NCI-H2171 treated with DMSO at 0.1 percent for 48 hours (cell line): ENCODE measurements around the gene GLDC.
"Not testable (repeated sequence)": the region's sequence is repeated elsewhere in the genome, so short reads cannot be mapped to it uniquely, and the experiment has no call there.

Experiments
- DNase-seq: peaks from one replicate; lab custom pipeline; 2025; lab: John Stamatoyannopoulos, UW

The GLDC gene

DNA sequence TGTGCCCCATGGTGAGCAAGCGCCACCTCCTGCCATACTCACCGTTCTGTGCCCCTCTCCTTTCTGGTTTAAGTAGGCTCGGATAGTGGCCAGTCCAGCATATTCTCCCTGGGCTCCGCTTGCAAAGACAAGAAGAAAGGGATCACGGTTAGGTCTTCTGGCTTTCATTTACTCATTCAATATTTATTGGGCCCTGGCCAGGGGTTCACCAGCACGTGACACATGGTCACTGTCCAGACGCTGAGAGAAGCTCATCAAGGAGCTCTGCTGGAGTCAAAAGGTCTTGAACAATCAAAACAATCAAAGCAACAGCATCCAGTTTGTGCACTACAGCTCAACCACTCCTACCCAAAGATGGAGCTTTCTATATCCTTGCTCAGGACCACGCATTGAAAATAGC, 80.2 kb downstream of the GLDC start:
- no peak for DNase-seq

- DNase-seq, result no peak
Observed at GRCh38 chr9:6564868-6565267, 80.7 kb downstream of the GLDC start.

DNA sequence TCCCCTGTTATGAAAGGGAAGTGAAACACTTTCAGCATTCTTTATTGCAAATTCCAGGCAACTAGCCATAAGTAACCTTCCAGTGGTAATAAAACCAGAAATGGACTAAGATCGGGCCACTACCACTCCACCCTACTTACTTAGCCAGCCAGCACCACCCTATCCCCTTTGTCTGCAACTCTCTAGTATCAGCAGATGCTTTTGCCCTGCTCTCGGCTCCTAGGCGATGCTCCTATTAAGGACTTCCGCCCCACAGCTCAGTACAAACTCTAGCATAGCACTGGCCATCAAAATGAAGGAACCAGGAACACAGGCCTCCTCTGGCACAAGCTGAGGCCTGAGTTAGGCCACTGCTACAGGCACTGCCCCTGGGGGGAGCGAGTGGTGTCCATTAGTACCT, 81.2 kb downstream of the GLDC start:
- DNase-seq, result no peak

DNA sequence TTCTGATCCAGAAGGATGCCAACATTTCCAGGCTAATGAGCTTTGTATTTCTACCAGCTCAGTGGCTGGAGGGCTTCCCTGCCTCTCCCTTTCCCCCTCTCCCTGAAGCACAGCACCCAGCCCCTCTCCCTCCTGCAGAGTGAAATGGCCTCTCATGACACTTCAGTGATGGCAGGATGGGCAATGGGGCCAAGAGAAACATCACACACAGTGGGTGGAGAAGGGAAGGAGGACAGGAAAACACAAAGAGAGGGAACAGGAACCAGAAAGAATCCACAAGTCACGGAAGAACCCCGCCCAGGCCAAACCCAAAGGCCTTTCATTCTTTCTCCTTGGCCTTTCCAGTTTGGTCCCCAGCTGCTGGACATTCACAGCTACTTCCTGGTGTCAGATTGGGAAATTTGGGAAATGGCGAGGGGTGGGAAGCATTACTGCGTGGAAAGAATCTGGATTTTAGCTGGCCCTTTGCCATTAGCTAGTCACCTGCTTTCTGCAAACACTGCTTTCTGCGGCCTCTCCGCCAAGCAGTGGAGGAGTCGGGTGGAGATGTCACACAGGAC, 82.6 kb downstream of the GLDC start:
- no peak for DNase-seq

DNA sequence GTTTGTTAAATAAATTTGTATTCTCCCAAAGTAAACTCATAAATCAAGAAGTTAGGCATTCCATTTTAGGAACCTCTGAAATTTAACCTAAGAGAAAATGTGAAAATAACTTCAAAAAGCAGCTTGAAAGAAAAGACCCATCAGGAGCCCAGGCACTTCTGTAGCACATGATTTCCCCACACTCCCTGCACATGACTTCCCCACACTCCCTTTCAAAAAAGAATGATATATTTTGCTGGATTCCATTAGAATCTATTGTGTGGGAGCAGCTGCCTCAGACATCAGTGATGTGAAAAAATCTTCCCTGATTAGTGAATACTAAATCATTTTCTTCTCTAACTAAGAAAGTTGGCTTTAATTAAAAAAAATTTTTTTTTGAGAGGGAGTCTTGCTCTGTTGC, 83.3 kb downstream of the GLDC start:
- no peak for DNase-seq

- peak; percentile 2 for DNase-seq
Observed at GRCh38 chr9:6557883-6558616, 87.5 kb downstream of the GLDC start.

GRCh38 chr9:6553866-6554265, 91.7 kb downstream of the GLDC start:
- DNase-seq, result no peak

DNA sequence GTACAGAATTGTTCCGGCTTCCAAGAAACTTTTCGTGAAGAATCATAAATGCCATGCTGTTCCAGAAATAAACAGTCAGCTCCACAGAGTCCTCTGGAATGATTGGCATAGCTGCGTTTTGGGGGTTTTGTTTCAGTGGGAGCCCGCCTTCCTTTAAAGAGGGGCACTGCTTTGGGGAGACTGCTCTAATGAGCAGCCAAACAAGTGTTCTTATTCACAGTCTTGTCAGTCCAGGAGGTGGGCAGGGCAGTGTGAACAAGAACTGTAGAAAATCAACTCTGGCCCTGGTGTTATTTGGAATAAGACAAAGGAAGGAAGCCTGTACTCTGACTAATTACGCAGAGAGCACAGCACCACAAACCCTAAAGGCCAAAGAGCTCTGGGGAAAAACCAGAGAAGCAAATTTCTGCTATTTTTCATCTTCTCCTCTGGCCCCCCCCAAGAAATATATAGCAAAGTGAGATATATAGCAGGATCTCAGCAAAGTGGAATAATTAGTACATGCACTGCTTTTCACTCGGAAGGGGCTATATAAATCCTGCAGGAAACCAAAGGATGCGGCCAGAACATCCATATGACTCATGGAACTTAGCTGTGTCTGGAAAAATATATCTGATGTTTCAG, 92.9 kb downstream of the GLDC start:
- DNase-seq, result no peak

GRCh38 chr9:6552033-6552432, 93.5 kb downstream of the GLDC start:
- peak; percentile 13 for DNase-seq

DNA sequence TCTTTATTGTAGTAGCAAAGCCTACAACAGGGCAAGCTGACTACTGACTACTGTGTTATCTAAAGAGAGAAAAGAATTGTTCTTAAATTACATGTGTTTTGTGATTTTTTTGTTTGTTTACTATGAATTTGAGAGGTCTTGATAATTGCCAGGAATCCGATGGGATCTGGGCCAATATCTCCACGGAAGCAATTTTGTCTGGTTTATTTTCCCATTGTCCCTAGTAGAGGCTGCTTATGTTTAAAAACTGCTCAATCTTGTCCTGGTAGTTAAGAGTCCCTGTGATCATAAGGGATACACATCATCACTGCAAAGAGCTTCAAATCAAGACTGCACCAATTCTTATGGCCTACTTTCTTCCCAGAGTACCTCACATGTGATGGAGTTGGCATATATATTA, 94.4 kb downstream of the GLDC start:
- no peak for DNase-seq

DNA sequence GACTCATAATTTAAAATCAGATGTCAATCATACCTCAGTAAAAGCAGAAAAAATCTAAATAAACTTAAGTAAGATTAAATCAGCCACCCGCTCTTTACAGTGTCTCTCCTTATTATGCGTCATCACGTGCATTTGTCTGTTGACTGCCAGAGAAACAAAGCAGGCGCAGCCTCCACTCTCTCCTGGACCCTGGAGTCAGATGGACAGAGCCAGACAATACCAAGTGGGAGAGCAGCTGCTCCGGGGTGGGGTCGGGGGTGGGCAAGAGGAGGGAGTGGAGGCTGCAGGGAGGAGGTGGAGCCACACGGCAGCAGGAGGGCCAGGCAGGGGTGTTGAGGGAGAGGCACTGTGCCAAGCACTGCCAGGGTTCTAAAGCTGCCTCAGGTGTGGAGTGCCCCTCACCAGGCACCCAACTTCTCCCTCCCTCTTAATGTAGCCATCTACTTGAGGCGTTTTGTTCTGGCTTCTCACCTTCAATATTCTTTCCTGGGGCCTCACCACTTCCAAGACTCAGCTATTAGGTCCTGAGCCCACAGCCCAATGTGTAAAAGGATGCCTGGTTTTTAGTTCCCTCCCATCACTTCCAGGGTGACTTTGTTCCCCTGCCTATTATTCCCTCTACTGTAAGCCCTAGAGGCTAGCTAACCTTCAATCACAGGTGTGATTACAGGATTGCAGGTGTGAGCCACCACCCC, 96.3 kb downstream of the GLDC start:
- no peak for DNase-seq

GRCh38 chr9:6545017-6545691, 100.4 kb downstream of the GLDC start:
- no peak for DNase-seq

DNA sequence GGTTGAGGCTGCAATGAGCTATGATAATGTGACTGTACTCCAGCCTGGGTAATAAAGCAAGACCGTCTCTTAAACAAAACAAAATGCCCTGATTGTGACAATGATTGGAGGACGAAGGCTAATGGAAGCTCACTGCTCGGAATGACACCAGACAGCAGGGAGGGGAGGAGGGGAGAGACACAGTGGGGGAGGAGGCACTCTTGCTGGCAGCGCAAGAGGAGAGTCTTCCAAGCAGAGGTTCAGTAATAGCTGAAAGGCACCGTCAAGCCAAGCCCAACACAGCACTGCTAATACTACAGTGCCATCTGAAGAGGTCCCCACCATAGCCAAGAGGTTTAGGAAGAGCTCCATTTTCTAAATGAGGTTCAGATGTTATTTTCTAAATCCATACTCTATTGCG, 102.3 kb downstream of the GLDC start:
- no peak for DNase-seq

- DNase-seq, result not testable (repeated sequence)
Observed at GRCh38 chr9:6542617-6543016, 102.9 kb downstream of the GLDC start.

DNA sequence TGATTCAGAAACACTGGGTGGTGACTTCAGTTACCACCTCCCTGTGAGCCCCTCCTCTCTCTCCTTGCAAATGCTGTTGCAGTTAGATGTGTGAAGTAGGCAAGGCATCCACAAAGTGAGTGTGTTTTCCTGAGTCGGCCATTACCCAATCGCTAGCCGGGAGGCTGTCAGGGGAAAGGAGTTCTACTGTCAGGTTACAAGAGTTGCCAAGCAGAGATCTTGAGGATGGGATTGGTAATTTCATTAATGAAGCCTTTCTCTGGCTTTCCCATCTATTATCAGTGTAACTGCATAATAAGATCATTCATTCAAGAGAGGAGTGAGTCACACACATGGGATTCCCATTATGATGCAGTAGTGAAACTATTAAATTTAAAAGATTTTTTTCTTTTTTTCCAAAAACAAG, 106.9 kb downstream of the GLDC start:
- no peak for DNase-seq

- DNase-seq, result no peak
Observed at GRCh38 chr9:6535594-6535993, 109.9 kb downstream of the GLDC start.

GRCh38 chr9:6525326-6526045, 120.0 kb downstream of the GLDC start:
- no peak for DNase-seq

DNA sequence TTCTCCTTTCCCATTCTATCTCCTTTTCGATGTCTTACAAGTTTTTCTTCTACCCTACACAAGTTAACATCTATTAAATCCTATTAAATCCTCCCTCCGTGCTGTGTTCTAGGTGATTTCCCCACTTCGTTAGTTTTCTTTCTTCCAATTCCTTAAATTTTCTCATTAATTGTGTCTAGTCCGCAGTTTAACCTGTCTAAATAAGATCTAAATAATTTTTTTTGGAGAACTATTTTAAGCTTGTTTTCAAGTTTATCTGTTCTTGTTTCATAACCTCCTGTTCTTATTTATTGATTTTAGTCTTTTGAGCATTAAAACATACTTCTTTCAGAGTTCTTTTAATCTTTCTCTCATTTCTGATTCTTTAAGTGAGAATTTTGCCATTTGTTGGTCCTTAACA, 123.3 kb downstream of the GLDC start:
- DNase-seq, result no peak

DNA sequence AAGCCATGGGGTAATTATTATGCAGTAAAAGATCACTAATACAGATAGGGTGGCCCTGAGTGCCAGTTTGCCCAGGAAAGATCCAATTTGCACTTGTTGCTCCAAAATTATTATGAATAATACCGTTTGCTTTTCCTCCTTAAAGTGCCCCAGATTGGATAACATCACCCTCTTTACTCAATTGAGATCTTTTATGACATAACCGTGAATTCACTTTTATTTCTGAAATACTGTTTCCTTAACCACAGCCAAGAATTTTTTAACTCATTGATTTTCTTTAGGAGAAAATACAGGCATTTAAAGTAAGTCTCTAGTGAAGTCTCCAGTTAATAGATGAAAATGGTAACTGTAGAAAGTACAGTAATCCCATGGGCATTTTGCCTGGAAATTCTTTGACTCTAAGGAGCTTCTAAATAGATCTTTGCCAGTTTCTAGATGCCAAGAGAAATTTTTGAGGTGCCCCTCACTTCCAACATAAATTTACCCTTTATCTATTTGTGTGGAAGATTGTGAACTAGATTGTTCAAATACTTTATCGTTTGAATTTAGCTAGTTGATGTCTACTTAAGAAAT, 133.4 kb downstream of the GLDC start:
- DNase-seq, result no peak

DNA sequence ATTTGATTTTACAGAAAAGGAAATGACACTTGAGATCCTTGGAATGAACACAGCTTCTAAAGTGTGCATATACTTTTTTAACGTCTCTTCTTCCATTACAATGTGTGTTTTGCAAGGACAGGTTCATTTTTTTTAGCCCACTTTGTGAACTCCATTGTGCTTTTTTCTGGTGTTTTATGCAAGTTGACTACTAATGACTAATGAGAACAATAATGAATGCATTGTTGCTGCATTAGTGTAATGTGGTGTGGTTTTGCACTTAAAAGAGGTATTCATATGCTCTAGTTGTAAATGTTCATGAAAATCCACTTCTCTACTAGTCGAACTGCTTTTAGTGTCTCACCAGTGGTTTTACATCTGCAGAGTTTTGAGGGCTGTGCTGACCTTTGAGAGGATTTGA, 139.0 kb downstream of the GLDC start:
- no peak for DNase-seq

DNA sequence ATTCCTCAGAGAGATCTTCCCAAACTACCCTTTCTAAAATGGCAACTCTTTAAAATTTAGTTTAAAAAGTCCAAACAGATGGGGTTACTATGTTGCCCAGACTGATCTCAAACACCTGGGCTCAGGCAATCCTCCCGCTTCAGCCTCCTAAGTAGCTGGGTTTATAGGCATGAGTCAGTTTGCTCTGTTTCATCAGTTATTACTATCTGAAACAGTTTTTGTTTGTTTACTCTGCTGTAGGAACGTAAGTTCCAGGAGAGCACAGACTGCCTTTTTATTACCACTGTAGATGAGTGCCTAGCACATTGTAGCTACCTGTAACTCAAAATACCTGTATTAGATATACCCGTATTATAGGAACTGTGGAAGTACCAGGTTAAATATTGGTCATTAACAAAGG, 143.1 kb downstream of the GLDC start:
- DNase-seq, result no peak
